Activated T-helper 2 cell treated with anti-CD3 and anti-CD28 coated beads, Interferon-gamma antibody, Interleukin-2, Interleukin-4, amounts not matched to agents 10 μg/mL and 5 μg/mL and 100 μg/mL, durations not matched to agents 14 hours and 24 hours and 36 hours (primary cell): ENCODE measurements around the gene VEGFA. TPM values are rescaled to one million over a fixed set of nuclear protein-coding genes. Genes with fewer than 3 reads are reported as not detected.

Experiments
- DNase-seq: peaks from one replicate; pipeline ENCODE4 v3.0.0; 2021; ENCODE audit warnings: low spot score
- H3K27ac Mint-ChIP-seq: one replicate; pipeline ENCODE4 v1.8.0; 2021; ENCODE audit warnings: mixed read lengths
- H3K27me3 Mint-ChIP-seq: one replicate; pipeline ENCODE4 v1.8.0; 2021; ENCODE audit warnings: low read depth, mixed read lengths
- H3K36me3 Mint-ChIP-seq: one replicate; pipeline ENCODE4 v1.8.0; 2021; ENCODE audit warnings: low read depth, mixed read lengths
- H3K4me1 Mint-ChIP-seq: one replicate; pipeline ENCODE4 v1.8.0; 2021; ENCODE audit warnings: low read depth, mixed read lengths
- H3K4me3 Mint-ChIP-seq: one replicate; pipeline ENCODE4 v1.8.0; 2021; ENCODE audit warnings: low read depth, mild to moderate bottlenecking, moderate library complexity, mixed read lengths
- H3K9me3 Mint-ChIP-seq: one replicate; pipeline ENCODE4 v1.8.0; 2021; ENCODE audit warnings: mixed read lengths
- intact Hi-C: fragments of 100-400 bp; cut with micrococcal nuclease; formaldehyde crosslinking; loops from one replicate; pipeline ENCODE4 v1.15.1; 2023
- total RNA-seq: library from RNA; stranded (reverse); gene quantifications from 2 replicates; pipeline ENCODE4 v1.2.3, GENCODE V29; 2022

VEGFA gene
- total RNA-seq, 1 donor from 2014 or later, result 50.7 TPM

DNA sequence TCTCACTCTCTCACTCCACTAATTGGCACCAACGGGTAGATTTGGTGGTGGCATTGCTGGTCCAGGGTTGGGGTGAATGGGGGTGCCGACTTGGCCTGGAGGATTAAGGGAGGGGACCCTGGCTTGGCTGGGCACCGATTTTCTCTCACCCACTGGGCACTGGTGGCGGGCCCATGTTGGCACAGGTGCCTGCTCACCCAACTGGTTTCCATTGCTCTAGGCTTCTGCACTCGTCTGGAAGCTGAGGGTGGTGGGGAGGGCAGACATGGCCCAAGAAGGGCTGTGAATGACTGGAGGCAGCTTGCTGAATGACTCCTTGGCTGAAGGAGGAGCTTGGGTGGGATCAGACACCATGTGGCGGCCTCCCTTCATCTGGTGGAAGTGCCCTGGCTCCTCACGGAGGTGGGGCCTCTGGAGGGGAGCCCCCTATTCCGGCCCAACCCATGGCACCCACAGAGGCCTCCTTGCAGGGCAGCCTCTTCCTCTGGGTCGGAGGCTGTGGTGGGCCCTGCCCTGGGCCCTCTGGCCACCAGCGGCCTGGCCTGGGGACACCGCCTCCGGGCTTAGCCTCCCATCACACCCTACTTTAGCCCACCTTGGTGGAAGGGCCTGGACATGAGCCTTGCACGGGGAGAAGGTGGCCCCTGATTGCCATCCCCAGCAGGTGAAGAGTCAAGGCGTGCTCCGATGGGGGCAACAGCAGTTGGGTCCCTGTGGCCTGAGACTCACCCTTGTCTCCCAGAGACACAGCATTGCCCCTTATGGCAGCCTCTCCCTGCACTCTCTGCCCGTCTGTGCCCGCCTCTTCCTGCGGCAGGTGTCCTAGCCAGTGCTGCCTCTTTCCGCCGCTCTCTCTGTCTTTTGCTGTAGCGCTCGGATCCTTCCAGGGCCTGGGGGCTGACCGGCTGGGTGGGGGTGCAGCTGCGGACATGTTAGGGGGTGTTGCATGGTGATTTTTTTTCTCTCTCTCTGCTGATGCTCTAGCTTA lies 11.2 kb downstream of the VEGFA start:
- intact Hi-C loops, result no loop called here
- DNase-seq, result no peak
- Mint-ChIP-seq H3K4me1 (peaks cover 13% of the 10 kb centered on the region), H3K36me3 (peaks cover 79% of the 10 kb centered on the region), H3K27ac (no peak overlapping the region), H3K9me3 (no peaks in the 10 kb centered on the region), H3K27me3 (no peaks in the 10 kb centered on the region), H3K4me3 (no peak overlapping the region)

DNA sequence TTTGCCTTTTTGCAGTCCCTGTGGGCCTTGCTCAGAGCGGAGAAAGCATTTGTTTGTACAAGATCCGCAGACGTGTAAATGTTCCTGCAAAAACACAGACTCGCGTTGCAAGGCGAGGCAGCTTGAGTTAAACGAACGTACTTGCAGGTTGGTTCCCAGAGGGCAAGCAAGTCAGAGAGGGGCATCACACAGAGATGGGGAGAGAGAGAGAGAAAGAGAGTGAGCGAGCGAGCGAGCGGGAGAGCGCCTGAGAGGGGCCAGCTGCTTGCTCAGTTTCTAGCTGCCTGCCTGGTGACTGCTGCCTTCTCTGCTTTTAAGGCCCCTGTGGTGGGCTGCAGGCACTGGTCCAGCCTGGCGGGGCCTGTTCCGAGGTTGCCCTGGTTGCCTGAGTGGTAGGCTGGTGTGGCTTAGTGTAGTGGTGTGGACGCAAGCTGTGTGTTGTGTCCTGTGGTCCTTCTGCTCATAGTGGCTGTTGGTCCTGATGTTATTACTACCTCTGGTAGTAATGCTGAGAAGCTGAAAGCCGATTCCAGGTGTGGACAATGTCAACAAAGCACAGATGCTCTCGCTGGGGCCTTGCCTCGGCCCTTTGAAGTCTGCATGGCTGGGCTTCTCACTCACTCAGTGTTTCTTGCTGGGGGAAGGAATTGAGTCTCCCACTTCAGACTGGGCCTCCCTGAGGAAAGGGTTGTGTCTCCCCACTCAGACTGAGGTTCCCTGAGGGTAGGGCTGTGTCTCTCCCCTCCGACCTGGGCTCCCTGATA lies 12.1 kb downstream of the VEGFA start:
- Mint-ChIP-seq H3K4me1 (peaks cover 6% of the 10 kb centered on the region), H3K27me3 (no peaks in the 10 kb centered on the region), H3K27ac (no peak overlapping the region), H3K4me3 (no peak overlapping the region), H3K36me3 (peaks cover 73% of the 10 kb centered on the region), H3K9me3 (no peaks in the 10 kb centered on the region)
- intact Hi-C loops, result no loop called here
- no peak for DNase-seq

DNA sequence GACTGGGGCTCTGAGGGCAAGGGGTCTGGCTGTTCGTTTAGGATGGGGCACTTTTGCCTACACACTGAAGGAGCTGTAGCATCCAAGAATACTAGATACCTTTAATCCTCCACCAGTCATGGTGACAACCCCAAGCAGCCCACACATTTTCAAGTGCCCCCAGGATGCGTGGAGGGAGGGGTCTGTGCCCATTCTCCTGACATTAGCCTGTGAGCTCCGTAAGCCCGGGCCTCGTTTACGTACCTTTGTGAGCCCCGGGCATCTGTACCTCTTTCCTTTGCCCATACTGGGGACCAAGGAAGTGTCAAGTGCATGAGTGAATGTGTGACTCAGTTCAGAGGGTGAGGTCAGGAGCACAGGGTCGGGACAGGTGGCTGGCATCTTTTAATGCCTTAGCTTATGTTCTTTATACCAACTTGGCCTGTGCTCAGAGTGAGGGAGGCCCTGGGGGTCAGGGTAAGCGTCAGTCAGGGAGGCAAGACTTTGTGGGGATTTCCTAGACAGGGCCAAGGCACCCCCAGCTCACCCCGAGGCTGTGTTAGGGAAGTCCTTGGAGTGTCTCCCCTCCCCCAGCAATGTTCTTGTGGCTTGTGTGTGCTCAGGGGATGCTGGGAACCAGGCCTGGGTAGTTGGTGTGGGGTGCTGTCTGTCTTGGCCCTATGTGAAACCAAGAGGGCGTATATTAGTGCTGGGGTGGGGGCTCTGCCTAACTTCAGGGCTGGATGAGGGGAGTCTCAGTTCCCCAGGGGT lies 12.9 kb downstream of the VEGFA start:
- Mint-ChIP-seq H3K27ac (peak overlapping the region; percentile 23), H3K4me1 (peaks cover 5% of the 10 kb centered on the region), H3K27me3 (no peaks in the 10 kb centered on the region), H3K4me3 (no peak overlapping the region), H3K36me3 (peaks cover 69% of the 10 kb centered on the region), H3K9me3 (no peaks in the 10 kb centered on the region)
- intact Hi-C loops, result no loop called here
- DNase-seq, result no peak

DNA sequence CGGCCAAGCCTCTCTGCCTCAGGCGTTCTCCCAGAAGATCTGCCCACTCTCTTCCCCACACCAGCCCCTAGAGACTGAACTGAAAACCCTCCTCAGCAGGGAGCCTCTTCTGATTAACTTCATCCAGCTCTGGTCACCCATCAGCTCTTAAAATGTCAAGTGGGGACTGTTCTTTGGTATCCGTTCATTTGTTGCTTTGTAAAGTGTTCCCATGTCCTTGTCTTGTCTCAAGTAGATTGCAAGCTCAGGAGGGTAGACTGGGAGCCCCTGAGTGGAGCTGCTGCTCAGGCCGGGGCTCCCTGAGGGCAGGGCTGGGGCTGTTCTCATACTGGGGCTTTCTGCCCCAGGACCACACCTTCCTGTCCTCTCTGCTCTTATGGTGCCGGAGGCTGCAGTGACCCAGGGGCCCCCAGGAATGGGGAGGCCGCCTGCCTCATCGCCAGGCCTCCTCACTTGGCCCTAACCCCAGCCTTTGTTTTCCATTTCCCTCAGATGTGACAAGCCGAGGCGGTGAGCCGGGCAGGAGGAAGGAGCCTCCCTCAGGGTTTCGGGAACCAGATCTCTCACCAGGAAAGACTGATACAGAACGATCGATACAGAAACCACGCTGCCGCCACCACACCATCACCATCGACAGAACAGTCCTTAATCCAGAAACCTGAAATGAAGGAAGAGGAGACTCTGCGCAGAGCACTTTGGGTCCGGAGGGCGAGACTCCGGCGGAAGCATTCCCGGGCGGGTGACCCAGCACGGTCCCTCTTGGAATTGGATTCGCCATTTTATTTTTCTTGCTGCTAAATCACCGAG lies 14.2 kb downstream of the VEGFA start:
- Mint-ChIP-seq H3K36me3 (peaks cover 56% of the 10 kb centered on the region), H3K4me1 (peaks cover 1% of the 10 kb centered on the region)

DNA sequence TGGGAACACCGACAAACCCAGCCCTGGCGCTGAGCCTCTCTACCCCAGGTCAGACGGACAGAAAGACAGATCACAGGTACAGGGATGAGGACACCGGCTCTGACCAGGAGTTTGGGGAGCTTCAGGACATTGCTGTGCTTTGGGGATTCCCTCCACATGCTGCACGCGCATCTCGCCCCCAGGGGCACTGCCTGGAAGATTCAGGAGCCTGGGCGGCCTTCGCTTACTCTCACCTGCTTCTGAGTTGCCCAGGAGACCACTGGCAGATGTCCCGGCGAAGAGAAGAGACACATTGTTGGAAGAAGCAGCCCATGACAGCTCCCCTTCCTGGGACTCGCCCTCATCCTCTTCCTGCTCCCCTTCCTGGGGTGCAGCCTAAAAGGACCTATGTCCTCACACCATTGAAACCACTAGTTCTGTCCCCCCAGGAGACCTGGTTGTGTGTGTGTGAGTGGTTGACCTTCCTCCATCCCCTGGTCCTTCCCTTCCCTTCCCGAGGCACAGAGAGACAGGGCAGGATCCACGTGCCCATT lies 15.3 kb downstream of the VEGFA start:
- Mint-ChIP-seq H3K4me1 (no peaks in the 10 kb centered on the region), H3K36me3 (peaks cover 46% of the 10 kb centered on the region), H3K27me3 (no peaks in the 10 kb centered on the region), H3K9me3 (no peaks in the 10 kb centered on the region), H3K4me3 (no peak overlapping the region), H3K27ac (no peak overlapping the region)
- intact Hi-C loops, result no loop called here
- no peak for DNase-seq

More for the DNA sequence above, 14.2 kb downstream of the VEGFA start:
- intact Hi-C loops, result no loop called here
- Mint-ChIP-seq H3K27ac (no peak overlapping the region), H3K27me3 (no peaks in the 10 kb centered on the region), H3K9me3 (no peaks in the 10 kb centered on the region), H3K4me3 (no peak overlapping the region)
- DNase-seq, result no peak

DNA sequence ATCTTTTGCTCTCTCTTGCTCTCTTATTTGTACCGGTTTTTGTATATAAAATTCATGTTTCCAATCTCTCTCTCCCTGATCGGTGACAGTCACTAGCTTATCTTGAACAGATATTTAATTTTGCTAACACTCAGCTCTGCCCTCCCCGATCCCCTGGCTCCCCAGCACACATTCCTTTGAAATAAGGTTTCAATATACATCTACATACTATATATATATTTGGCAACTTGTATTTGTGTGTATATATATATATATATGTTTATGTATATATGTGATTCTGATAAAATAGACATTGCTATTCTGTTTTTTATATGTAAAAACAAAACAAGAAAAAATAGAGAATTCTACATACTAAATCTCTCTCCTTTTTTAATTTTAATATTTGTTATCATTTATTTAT lies 15.9 kb downstream of the VEGFA start:
- H3K27ac Mint-ChIP-seq, result no peak overlapping the region
- H3K9me3 Mint-ChIP-seq, result no peaks in the 10 kb centered on the region
- peaks cover 40% of the 10 kb centered on the region for H3K36me3 Mint-ChIP-seq
- DNase-seq, result no peak
- intact Hi-C loops, result no loop called here
- H3K27me3 Mint-ChIP-seq, result peaks cover 2% of the 10 kb centered on the region
- H3K4me1 Mint-ChIP-seq, result no peaks in the 10 kb centered on the region
- no peak overlapping the region for H3K4me3 Mint-ChIP-seq

DNA sequence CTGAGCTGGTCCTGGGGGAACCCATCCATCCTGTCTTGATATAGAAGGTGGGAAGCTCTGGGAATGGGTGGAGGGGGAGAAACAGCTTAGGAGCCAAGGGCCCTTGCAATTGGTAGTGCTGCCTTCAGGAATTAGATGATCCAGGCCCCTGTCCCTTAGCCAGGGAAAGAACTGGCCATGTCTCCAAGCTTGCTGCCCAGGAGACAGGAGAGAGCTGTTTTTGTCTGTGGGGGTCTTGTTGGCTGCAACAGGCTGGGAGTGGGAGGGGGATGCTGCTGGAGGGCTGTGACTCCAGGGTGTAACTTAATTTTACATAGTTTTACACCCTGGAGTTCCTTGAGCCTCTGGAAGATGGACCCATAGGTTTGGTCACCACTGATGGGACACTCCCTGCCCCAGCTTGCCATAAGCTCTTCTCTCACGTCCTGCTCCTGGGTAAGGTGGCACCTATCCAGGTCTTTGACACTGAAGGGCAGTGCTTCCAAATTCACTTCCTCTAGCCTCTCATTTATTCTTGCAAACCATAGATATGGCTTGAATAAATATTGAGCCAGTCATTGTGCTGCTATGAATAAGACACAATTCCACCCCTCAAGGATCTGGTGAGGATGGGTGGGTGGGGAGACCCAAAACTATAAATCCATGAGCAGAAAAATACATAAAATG lies 16.8 kb downstream of the VEGFA start:
- no peaks in the 10 kb centered on the region for H3K9me3 Mint-ChIP-seq
- no peaks in the 10 kb centered on the region for H3K4me1 Mint-ChIP-seq
- H3K27ac Mint-ChIP-seq, result no peak overlapping the region
- intact Hi-C loops, result no loop called here
- H3K4me3 Mint-ChIP-seq, result no peak overlapping the region
- peaks cover 33% of the 10 kb centered on the region for H3K36me3 Mint-ChIP-seq
- no peak for DNase-seq
- peaks cover 5% of the 10 kb centered on the region for H3K27me3 Mint-ChIP-seq

DNA sequence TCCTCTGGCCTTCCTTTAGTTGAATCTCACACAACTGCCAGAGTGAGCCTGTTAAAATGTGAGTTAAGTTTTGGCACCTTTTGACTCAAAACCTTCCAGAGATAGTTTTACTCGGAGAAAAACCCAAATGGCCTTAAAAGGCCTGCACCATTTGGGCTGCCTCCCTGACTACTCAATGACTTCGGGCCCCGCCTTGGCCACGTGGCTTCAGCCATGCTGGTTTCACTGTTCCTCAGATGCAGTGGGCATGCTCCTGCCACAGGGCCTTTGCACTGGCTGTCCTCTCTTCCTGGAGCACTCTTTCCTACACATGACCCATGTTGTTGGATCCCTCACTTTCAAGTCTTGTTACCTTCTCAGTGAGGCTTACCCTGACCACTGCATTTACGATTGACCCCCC lies 18.3 kb downstream of the VEGFA start:
- H3K27me3 Mint-ChIP-seq, result peaks cover 7% of the 10 kb centered on the region
- no peaks in the 10 kb centered on the region for H3K9me3 Mint-ChIP-seq
- no peak overlapping the region for H3K27ac Mint-ChIP-seq
- DNase-seq, result no peak
- intact Hi-C loops, result no loop called here
- H3K4me3 Mint-ChIP-seq, result no peak overlapping the region
- no peaks in the 10 kb centered on the region for H3K4me1 Mint-ChIP-seq
- H3K36me3 Mint-ChIP-seq, result peaks cover 21% of the 10 kb centered on the region

DNA sequence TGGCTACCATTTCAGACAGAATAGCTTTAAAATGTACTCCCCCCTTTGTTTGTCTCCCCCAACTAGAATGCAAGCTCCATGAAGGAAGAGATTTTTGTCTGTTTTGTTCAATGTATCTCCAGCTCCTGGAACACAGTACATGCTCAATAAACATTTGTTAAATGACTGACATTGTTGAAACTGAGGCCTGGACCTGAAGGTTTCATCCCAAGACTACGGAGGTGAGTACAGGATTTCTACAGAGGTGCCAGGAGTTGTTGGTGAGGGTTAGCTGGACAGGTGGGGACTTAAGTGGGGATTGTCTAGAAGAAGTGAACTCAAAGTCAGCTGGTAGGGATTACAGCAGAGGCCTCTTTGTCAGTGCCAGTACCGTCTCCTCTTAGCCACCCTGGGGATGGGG lies 19.4 kb downstream of the VEGFA start:
- no peaks in the 10 kb centered on the region for H3K4me1 Mint-ChIP-seq
- H3K27me3 Mint-ChIP-seq, result peaks cover 7% of the 10 kb centered on the region
- no peak for DNase-seq
- intact Hi-C loops, result no loop called here
- no peak overlapping the region for H3K4me3 Mint-ChIP-seq
- no peak overlapping the region for H3K27ac Mint-ChIP-seq
- H3K36me3 Mint-ChIP-seq, result peaks cover 11% of the 10 kb centered on the region
- H3K9me3 Mint-ChIP-seq, result no peaks in the 10 kb centered on the region

DNA sequence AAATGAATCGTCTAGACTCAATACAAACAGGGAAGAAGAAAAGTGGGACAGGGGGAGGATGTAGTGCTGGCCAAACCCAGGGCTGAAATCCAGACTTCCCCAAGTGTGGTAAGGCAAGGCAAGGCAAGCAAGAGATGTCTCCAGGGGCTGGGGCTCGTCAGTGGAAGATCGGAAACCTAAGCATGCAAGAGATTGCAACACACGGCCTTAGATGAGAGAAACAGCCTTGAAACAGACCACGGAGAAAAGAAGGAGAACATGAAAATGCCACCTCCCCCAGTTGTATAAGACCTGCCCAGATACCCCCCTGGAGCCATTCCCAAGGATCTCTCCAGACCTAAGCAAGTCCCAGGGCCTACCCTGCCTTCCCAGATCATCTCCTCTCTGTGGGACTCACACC lies 20.0 kb downstream of the VEGFA start:
- no peaks in the 10 kb centered on the region for H3K4me1 Mint-ChIP-seq
- H3K4me3 Mint-ChIP-seq, result no peak overlapping the region

DNA sequence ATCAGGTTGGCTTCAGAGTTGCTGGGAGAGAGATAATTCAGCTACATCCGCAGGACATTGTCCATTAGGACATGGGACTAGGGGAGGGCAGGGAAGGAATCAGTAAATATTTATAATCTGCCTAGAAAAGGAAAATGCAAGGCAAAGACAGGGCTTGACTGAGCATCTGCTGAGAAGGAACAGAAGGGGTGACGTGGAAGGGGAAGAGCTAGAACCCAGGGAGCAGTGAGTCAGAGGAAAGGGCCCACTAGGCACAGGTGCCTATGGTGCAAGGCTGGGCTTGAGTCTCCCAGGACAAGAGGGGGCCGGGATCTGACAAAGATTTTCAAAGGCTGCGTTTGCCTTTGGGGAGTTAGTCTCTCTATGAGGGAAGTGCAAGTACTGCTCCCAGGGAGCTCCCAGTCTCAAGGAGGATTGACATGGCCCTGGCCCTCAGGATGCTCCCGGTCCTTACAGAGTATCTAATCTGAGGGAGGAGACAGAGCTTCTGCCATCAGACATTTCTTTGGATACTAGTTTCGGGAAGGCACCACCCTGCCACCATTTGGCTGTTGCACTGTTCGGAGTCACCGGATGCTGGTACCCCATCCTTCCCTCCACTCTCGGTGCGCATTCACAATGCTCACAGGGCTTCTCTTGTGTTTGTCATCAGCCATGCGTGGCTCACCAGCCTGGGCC lies 21.9 kb downstream of the VEGFA start:
- DNase-seq, result no peak
- H3K4me3 Mint-ChIP-seq, result no peak overlapping the region
- no peak overlapping the region for H3K27ac Mint-ChIP-seq
- no peaks in the 10 kb centered on the region for H3K9me3 Mint-ChIP-seq
- H3K27me3 Mint-ChIP-seq, result peaks cover 7% of the 10 kb centered on the region
- intact Hi-C loops, result no loop called here
- no peaks in the 10 kb centered on the region for H3K4me1 Mint-ChIP-seq
- H3K36me3 Mint-ChIP-seq, result no peaks in the 10 kb centered on the region

More for the DNA sequence above, 20.0 kb downstream of the VEGFA start:
- H3K27ac Mint-ChIP-seq, result no peak overlapping the region
- H3K27me3 Mint-ChIP-seq, result peaks cover 7% of the 10 kb centered on the region
- H3K36me3 Mint-ChIP-seq, result peaks cover 7% of the 10 kb centered on the region
- no peak for DNase-seq
- H3K9me3 Mint-ChIP-seq, result no peaks in the 10 kb centered on the region
- intact Hi-C loops, result no loop called here
